GM13976 (cell line): ENCODE results near the gene RPP25.

Experiments used
- DNase-seq: peaks from one replicate; pipeline ENCODE4 v3.0.0; 2012; ENCODE audit warnings: low spot score
- CTCF ChIP-seq: IDR thresholded peaks from 2 replicates; pipeline ENCODE4 v1.5.1; 2012; ENCODE audit warnings: borderline replicate concordance, mild to moderate bottlenecking; ENCODE audit not compliant: insufficient read depth; ENCODE audit errors: extremely low read depth, missing control alignments, control extremely low read depth
- in situ Hi-C: fragments of 300-500 bp; cut with MboI; formaldehyde crosslinking; loops from one replicate; pipeline ENCODE4 v1.12.0; 2022; ENCODE audit warnings: low sequenced_read_pairs, mixed read lengths, inconsistent platforms; ENCODE audit not compliant: unreplicated experiment

The RPP25 gene

DNA sequence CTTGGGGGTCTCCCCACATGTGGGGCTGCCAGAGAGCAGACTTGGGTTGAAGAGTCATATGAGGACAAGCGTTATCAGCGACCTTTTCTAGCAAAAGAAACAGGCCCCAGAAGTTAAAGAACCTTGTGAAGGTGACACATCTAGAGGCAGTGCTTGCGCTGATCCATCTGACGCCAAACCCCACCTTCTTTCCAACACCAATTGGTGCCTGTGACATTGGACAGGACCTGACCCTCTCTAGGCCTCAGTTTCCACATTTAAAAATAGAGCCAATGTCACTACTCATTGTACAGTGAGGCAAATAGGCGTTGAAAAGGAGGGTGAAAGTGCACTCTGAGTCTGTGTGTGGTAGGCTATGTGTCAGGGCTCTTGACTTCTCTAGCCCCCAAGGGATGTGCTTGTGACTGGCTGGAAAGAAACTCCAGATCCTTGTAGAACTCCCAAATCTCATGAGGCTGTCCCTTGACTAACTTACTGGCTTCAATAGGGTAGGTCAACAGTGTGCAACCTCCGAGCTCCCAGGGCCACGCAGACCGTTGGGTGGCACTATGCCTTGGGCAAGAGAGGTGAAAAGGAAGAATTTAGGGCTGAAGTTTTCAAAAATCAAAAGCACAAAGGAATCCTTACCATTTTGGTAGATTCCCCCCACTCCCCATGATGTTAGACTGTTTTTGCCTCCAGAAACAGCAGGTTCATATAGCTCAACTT lies 49.3 kb downstream of the RPP25 start:
- no peak for TF ChIP-seq CTCF
- DNase-seq, result no peak
- in situ Hi-C loops, result no loop called here

DNA sequence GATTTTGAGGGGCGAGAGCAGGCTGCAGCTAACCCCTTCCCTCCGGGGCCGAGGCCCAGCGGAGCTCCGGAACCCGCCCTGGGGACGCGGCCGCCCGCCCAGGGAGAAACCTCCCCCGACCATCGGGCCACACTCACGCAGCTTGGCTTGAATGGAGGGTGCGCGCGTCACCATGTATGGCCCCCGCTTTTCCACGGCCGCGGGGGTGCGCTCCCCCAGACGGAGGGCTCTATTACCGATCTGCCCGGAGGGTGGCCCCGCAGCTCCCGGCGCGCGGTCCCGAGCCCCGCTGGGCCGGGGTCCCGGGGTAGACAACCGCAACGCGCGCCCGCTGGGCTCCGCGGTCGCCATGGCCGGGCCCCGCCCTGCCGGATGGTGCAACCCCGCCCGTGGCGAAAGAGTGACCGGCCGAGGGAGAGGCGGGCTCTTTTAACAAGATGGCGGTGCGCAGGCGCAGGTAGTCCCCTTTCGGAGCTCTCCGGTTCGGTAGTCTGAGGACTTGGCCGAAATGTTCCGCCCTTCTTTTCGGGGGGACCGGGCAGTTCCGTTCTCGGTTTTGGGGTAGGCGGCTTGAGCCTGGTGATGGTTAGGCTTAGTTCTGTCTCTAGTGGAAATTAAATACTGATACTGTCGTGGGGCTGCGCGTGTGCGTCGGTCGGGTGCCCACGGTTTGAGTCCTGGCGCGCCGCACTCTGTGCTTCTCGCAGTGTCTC lies 50.0 kb downstream of the RPP25 start, which contains the start of gene FAM219B:
TSS of gene FAM219B (minus strand) at position 402 of the 713 bp plus-strand sequence. CDS start at position 351, 51 bp downstream.
- in situ Hi-C loops, result no loop called here
- no peak for TF ChIP-seq CTCF
- peak; percentile 98 for DNase-seq

GRCh38 chr15:74906067-74906449 lies 50.5 kb downstream of the RPP25 start:
- no peak for TF ChIP-seq CTCF
- DNase-seq, result no peak
- in situ Hi-C loops, result no loop called here
